ENCODE measurements around the gene EI24.

- TF ChIP-seq CTCF (IDR thresholded peaks at IDR 0.05 in 4 of 5, conservative IDR thresholded peaks at IDR 0.05 in 1 of 5) (no peak), POLR2A (IDR thresholded peaks at IDR 0.05) (no peak)
Observed at GRCh38 chr11:125564357-125564756, 4.9 kb upstream of the EI24 start.
